Upper lobe of right lung (tissue), 1 donor: ENCODE results near the gene C11orf68. TPM values are rescaled to one million over a fixed set of nuclear protein-coding genes. Genes with fewer than 3 reads are reported as not detected.

Experiments
- ATAC-seq: fragments of 200-7000 bp; cut with Tn5 transposase; one replicate; pipeline ENCODE4 v1.9.1; 2020; ENCODE audit warnings: mild to moderate bottlenecking, moderate library complexity
- DNase-seq: peaks from one replicate; pipeline ENCODE4 v3.0.0-alpha.2; 2020
- H3K27ac ChIP-seq: fragments of 200-600 bp; one replicate; pipeline ENCODE4 v1.8.0; 2022
- H3K27me3 ChIP-seq: fragments of 200-600 bp; one replicate; pipeline ENCODE4 v1.8.0; 2022; ENCODE audit warnings: mild to moderate bottlenecking
- H3K36me3 ChIP-seq: fragments of 200-600 bp; one replicate; pipeline ENCODE4 v1.8.0; 2022
- H3K4me1 ChIP-seq: fragments of 200-600 bp; one replicate; pipeline ENCODE4 v1.8.0; 2022
- H3K4me3 ChIP-seq: fragments of 200-600 bp; one replicate; pipeline ENCODE4 v1.8.0; 2022; ENCODE audit warnings: mild to moderate bottlenecking
- H3K9me3 ChIP-seq: fragments of 200-600 bp; one replicate; pipeline ENCODE4 v1.8.0; 2022
- CTCF ChIP-seq: fragments of 200-600 bp; IDR thresholded peaks from one replicate; pipeline ENCODE4 v1.8.0; 2022; ENCODE audit warnings: antibody characterized with exemption
- intact Hi-C: fragments of 100-400 bp; cut with DNase I; formaldehyde crosslinking; loops from one replicate; pipeline ENCODE4 v1.11.0; 2022
- total RNA-seq: library from RNA; stranded (reverse); fragmentation: NEBNext Ultra II Directional; extraction: Animal tissue kit (Norgen Biotek cat#: 25700); gene quantifications from one replicate; pipeline ENCODE4 v1.2.1, GENCODE V29; 2021
- donor health status: DM: no; HTN: yes; CAD: no; lungs with severe emphysema.

C11orf68 gene
- total RNA-seq, 1 donor from 2014 or later: 34.7 TPM

GRCh38 chr11:65945941-65946558 lies 27.2 kb upstream of the C11orf68 start:
- no peaks in the 10 kb centered on the region for H3K9me3 ChIP-seq
- no peak for TF ChIP-seq CTCF
- H3K4me3 ChIP-seq: no peak overlapping the region
- no peak for ATAC-seq
- H3K27me3 ChIP-seq: no peaks in the 10 kb centered on the region
- DNase-seq: no peak
- intact Hi-C loops: no loop called here
- no peaks in the 10 kb centered on the region for H3K36me3 ChIP-seq
- no peak overlapping the region for H3K27ac ChIP-seq
- H3K4me1 ChIP-seq: no peaks in the 10 kb centered on the region

DNA sequence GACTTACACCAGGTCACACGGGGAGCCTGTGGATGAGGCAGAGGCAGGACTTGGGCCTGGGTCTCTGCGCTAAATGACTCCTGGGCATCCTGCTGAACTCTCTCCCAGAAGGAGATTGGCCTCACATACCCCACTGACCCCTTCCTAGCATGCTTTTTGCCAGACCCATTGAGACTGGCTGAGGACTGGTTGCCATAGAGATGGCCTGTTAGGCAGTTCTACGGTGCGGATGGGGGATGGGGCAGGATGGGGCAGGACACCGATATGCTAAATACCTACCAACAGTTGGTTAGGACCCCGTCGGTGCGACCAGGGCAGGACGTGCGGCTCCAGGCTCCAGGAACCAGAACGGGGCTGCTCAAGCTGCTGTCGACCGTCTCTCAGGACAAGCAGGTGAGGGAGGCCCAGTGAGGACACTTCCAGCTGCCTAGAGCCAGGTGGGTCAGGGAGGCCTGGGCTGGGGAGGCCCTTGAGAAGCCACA lies 26.6 kb upstream of the C11orf68 start, which contains the start of gene TSGA10IP:
TSS of gene TSGA10IP (plus strand) at position 51 of the 482 bp plus-strand sequence. CDS start at position 247, 196 bp downstream.
- no peak within 1 kb of the TSS for H3K4me3 ChIP-seq
- no peaks in the 10 kb centered on the region for H3K4me1 ChIP-seq
- DNase-seq: no peak
- no peaks in the 10 kb centered on the region for H3K36me3 ChIP-seq
- TF ChIP-seq CTCF: no peak
- H3K27me3 ChIP-seq: no peaks in the 10 kb centered on the region
- intact Hi-C loops: no loop called here
- no peaks in the 10 kb centered on the region for H3K9me3 ChIP-seq
- no peak for ATAC-seq
- H3K27ac ChIP-seq: no peak within 1 kb of the TSS

GRCh38 chr11:65944767-65945166 lies 25.9 kb upstream of the C11orf68 start:
- intact Hi-C loops: no loop called here
- H3K4me1 ChIP-seq: no peaks in the 10 kb centered on the region
- no peak for ATAC-seq

DNA sequence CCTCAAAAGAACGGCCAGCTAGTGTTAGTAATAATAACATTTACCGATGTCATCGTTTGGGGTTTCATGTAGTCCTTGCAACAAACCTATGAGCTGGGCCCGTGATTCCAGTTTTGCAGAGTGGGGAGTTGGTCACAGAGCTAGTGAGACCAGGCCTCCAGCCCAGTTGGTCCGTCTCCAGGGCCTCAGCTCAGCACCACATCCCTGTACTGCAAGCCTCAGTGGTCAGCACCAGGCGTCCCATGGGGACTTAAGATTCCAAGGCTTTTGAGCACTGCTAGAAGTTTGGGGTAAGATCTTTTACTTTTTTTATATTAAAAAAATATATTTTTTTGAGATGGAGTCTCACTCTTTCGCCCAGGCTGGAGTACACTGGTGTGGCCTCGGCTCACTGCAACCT lies 25.3 kb upstream of the C11orf68 start:
- no peak for TF ChIP-seq CTCF
- no peak overlapping the region for H3K4me3 ChIP-seq
- no peaks in the 10 kb centered on the region for H3K9me3 ChIP-seq
- H3K27ac ChIP-seq: no peak overlapping the region
- intact Hi-C loops: no loop called here
- DNase-seq (no peak), ATAC-seq (no peak)
- no peaks in the 10 kb centered on the region for H3K36me3 ChIP-seq
- no peaks in the 10 kb centered on the region for H3K4me1 ChIP-seq
- H3K27me3 ChIP-seq: no peaks in the 10 kb centered on the region

More at GRCh38 chr11:65944767-65945166, 25.9 kb upstream of the C11orf68 start:
- Histone ChIP-seq H3K27me3 (no peaks in the 10 kb centered on the region), H3K27ac (no peak overlapping the region), H3K4me3 (no peak overlapping the region), H3K36me3 (no peaks in the 10 kb centered on the region), H3K9me3 (no peaks in the 10 kb centered on the region)
- no peak for TF ChIP-seq CTCF
- no peak for DNase-seq

GRCh38 chr11:65942531-65942930 lies 23.7 kb upstream of the C11orf68 start:
- no peaks in the 10 kb centered on the region for H3K27me3 ChIP-seq
- H3K9me3 ChIP-seq: no peaks in the 10 kb centered on the region
- no peak for TF ChIP-seq CTCF
- ATAC-seq (no peak), DNase-seq (no peak)
- no peaks in the 10 kb centered on the region for H3K36me3 ChIP-seq
- no peaks in the 10 kb centered on the region for H3K4me1 ChIP-seq
- intact Hi-C loops: no loop called here
- no peak overlapping the region for H3K4me3 ChIP-seq
- H3K27ac ChIP-seq: no peak overlapping the region
